Ovary (tissue), 9 donors: ENCODE measurements around the gene SLX4IP. TPM values are rescaled to one million over a fixed set of nuclear protein-coding genes. Genes with fewer than 3 reads are reported as not detected.

Source experiments
- DNase-seq, 5 donors: peaks; one replicate each; pipeline ENCODE4 v3.0.0-alpha.2; 2019 to 2020
- H3K27ac ChIP-seq, 2 donors: fragments of 200-600 bp; one replicate each; pipeline versions ENCODE4 v1.5.1 to v1.8.0; 2019 to 2022
- H3K27me3 ChIP-seq: fragments of 200-600 bp; one replicate; pipeline ENCODE4 v1.8.0; 2022
- H3K36me3 ChIP-seq: fragments of 200-600 bp; sonication (generic); one replicate; pipeline ENCODE4 v1.5.1; 2019
- H3K4me1 ChIP-seq: one replicate; pipeline ENCODE4 v1.8.1; 2013; ENCODE audit warnings: mild to moderate bottlenecking, moderate library complexity; ENCODE audit not compliant: insufficient read depth
- H3K4me3 ChIP-seq: fragments of 200-600 bp; sonication (generic); one replicate; pipeline ENCODE4 v1.5.1; 2017
- H3K9me3 ChIP-seq, 2 donors: fragments of 200-600 bp in 1 of 2; sonication (generic) in 1 of 2; one replicate each; pipeline versions ENCODE4 v1.5.1 to v1.8.1; 2013 to 2019; ENCODE audit warnings: mild to moderate bottlenecking in 1 of 2, moderate library complexity in 1 of 2
- CTCF ChIP-seq, 3 donors: fragments of 450-650 bp in 2 of 3; fragments of 200-600 bp in 1 of 3; IDR thresholded peaks; one replicate each; pipeline versions ENCODE4 v1.5.1 to v1.8.0; 2016 to 2022; ENCODE audit warnings: antibody characterized with exemption in 3 of 3, mild to moderate bottlenecking in 1 of 3
- EP300 ChIP-seq: sonication (generic); formaldehyde crosslinking; IDR thresholded peaks from one replicate; pipeline ENCODE4 v1.6.1; 2017; ENCODE audit warnings: antibody characterized with exemption
- POLR2A ChIP-seq: fragments of 450-650 bp; IDR thresholded peaks from one replicate; pipeline ENCODE4 v1.6.1; 2017; ENCODE audit warnings: antibody characterized with exemption, mild to moderate bottlenecking, moderate library complexity
- WGBS, 3 donors: extraction: QIAGEN DNeasy Blood & Tissue Kit in 1 of 3; methylation state at CpG; one replicate each; pipeline versions ENCODE4 v1.1.5 to v1.1.7; 2013 to 2017; 5-methylcytosine and 5-hydroxymethylcytosine counted together
- intact Hi-C, 4 donors: fragments of 100-400 bp; cut with DNase I; formaldehyde crosslinking; loops; one replicate each; pipeline versions ENCODE4 v1.11.0 to v1.15.1; 2022 to 2023
- polyA plus RNA-seq, 2 donors: library from polyadenylated mRNA; stranded (reverse); fragments of 200-250 nt in 1 of 2; fragments of 350-450 nt in 1 of 2; fragmentation: Illumina TruSeq in 1 of 2; extraction: RNeasy Lipid Tissue Mini Kit (QIAGEN cat#74804) in 1 of 2; gene quantifications; one replicate each; pipeline ENCODE4 v1.2.3, GENCODE V29; 2013 to 2014
- total RNA-seq, 7 donors: library from RNA; depleted of rRNA in 2 of 7; stranded (reverse); fragments of >200 nt in 2 of 7; fragmentation: NEBNext Ultra II Directional in 3 of 7; extraction: Animal tissue kit (Norgen Biotek cat#: 25700) in 3 of 7; gene quantifications; one replicate each; pipeline versions ENCODE4 v1.1.0 to v1.2.4, GENCODE V29; 2016 to 2023
- donor health status: DM: no; HTN: no; CAD: no; lungs with moderate emphysema.
- donor health status: DM: no; HTN: no; CAD: no.
- donor health status: Bipolar disorder and iron deficiency.
- donor health status: DM: yes; HTN: yes; CAD: no.
- donor health status: DM: no; HTN: no; CAD: no.
- donor health status: DM: yes; HTN: yes; CAD: no.

The SLX4IP gene
- total and polyA plus RNA-seq, 9 donors: 0.98 to 5.1 (median 2.8) TPM

- Histone ChIP-seq H3K9me3 (no peaks in the 10 kb centered on the region), H3K36me3 (no peaks in the 10 kb centered on the region), H3K27ac (peak overlapping the region in 1 of 2 donors; percentile 25), H3K4me1 (peaks cover 19% of the 10 kb centered on the region), H3K27me3 (no peaks in the 10 kb centered on the region), H3K4me3 (no peak overlapping the region)
- 18 to 31% (median 28%) methylated on average over 5 of the region's 5 CpGs for WGBS, 3 donors
- TF ChIP-seq EP300 (no peak), POLR2A (no peak), CTCF (IDR thresholded peaks at IDR 0.05) (no peak)
- DNase-seq: peak in 1 of 5 donors; percentile 28
- intact Hi-C loops: loop anchor here in 1 of 4 donors (5.0 kb wide), 1 partner anchor 69 kb away; no protein-coding TSS in a partner anchor
Observed at GRCh38 chr20:10636326-10636818, 201.3 kb downstream of the SLX4IP start.

GRCh38 chr20:10637031-10637559 is 202.0 kb downstream of the SLX4IP start:
- intact Hi-C loops: loop anchor here in 1 of 4 donors (5.0 kb wide), 1 partner anchor 70 kb away; no protein-coding TSS in a partner anchor
- TF ChIP-seq POLR2A (no peak), CTCF (IDR thresholded peaks at IDR 0.05) (no peak), EP300 (no peak)
- Histone ChIP-seq H3K4me1 (peaks cover 19% of the 10 kb centered on the region), H3K4me3 (no peak overlapping the region), H3K27me3 (no peaks in the 10 kb centered on the region), H3K27ac (peak overlapping the region in 1 of 2 donors; percentile 25), H3K36me3 (no peaks in the 10 kb centered on the region), H3K9me3 (no peaks in the 10 kb centered on the region)
- WGBS, 3 donors: 32 to 49% (median 45%) methylated on average over 10 of the region's 10 CpGs
- DNase-seq: peak in 4 of 5 donors; percentile 42 to 63 (median 50)

GRCh38 chr20:10637563-10637962 is 202.5 kb downstream of the SLX4IP start:
- H3K9me3 ChIP-seq: no peaks in the 10 kb centered on the region
- H3K36me3 ChIP-seq: no peaks in the 10 kb centered on the region
- no peak overlapping the region for H3K27ac ChIP-seq
- TF ChIP-seq EP300 (no peak), CTCF (IDR thresholded peaks at IDR 0.05) (no peak), POLR2A (no peak)
- DNase-seq: no peak
- WGBS, 3 donors: 57 to 80% (median 77%) methylated on average over 6 of the region's 6 CpGs
- H3K27me3 ChIP-seq: no peaks in the 10 kb centered on the region
- no peak overlapping the region for H3K4me3 ChIP-seq
- intact Hi-C loops: loop anchor here in 1 of 4 donors (5.0 kb wide), 1 partner anchor 70 kb away; no protein-coding TSS in a partner anchor
- H3K4me1 ChIP-seq: peaks cover 19% of the 10 kb centered on the region

GRCh38 chr20:10639077-10639736 is 204.1 kb downstream of the SLX4IP start:
- H3K4me1 ChIP-seq: peaks cover 18% of the 10 kb centered on the region
- 85 to 91% (median 90%) methylated on average over 23 of the region's 23 CpGs for WGBS, 3 donors
- H3K36me3 ChIP-seq: no peaks in the 10 kb centered on the region
- no peak overlapping the region for H3K4me3 ChIP-seq
- no peaks in the 10 kb centered on the region for H3K27me3 ChIP-seq
- no peak for DNase-seq
- no peak overlapping the region for H3K27ac ChIP-seq
- no peaks in the 10 kb centered on the region for H3K9me3 ChIP-seq
- intact Hi-C loops: loop anchor here in 1 of 4 donors (5.0 kb wide), 1 partner anchor 72 kb away; no protein-coding TSS in a partner anchor
- TF ChIP-seq EP300: no peak
- no peak for TF ChIP-seq CTCF (IDR thresholded peaks at IDR 0.05)
- TF ChIP-seq POLR2A: no peak
